ENCODE results near the gene TNXB.
"Not testable (repeated sequence)": the region's sequence is repeated elsewhere in the genome, so short reads cannot be mapped to it uniquely, and the experiment has no call there.

GRCh38 chr6:32067521-32067920 lies 41.6 kb downstream of the TNXB start:
- not testable (repeated sequence) for TF ChIP-seq CTCF (conservative IDR thresholded peaks at IDR 0.05 in 1 of 2, IDR thresholded peaks at IDR 0.05 in 1 of 2; ENCODE audit: low read depth in 1 of 2, low read length in 2 of 2); EZH2 (IDR thresholded peaks at IDR 0.05; ENCODE audit: low read length, missing control alignments)
